Measurements from ENCODE around the gene PPP1CA. TPM values are rescaled to one million over a fixed set of nuclear protein-coding genes. Genes with fewer than 3 reads are reported as not detected.
A peak's percentile ranks its signal among the peaks of the same experiment; 100 is the strongest.

PPP1CA gene
- total and polyA plus RNA-seq, 2 donors (not counting 1 experiment from before 2014, with no cell fraction given), result 218 to 251 TPM

DNA sequence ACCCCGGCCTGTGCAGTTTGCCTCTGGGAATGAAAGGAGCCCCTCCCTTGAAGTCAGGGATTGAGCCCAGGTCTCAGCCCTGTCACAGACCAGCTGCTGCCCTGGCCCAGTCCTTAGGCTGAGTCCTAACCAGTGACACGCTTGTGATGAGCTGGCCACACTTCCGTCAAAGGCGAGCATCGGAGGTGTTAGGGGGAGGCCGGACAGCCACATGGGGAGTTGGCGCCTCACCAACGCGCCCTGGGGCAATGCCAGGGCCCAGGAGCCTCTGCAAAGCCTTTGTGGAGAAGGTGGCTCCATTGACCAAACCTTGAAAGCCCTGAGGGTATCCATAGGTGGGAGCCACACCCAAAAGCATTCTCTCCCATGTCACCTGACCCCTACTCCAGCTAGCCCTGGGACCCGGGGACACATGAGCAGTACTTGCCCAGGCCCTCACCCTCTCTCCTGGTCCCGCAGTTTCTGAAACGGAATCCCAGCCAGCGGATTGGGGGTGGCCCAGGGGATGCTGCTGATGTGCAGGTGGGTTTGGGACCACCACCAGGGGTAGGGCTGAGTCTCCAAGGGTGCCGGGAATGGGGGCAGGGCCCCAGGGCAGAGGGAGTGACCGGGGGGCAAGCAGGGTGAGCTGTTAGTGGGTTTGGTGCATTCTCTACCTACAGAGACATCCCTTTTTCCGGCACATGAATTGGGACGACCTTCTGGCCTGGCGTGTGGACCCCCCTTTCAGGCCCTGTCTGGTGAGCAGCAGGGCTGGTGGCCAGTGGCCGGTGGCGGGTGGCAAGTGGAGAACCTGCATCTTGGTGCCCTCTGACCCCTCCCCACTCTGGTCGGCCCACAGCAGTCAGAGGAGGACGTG lies 32.1 kb upstream of the PPP1CA start:
- Histone ChIP-seq H3K27ac (ENCODE audit: low read length in 2 of 2) (peak overlapping the region; percentile 12 to 88), H3K36me3 (replicated peaks in 1 of 2; ENCODE audit: control extremely low read depth in 1 of 2, control insufficient read depth in 1 of 2, extremely low read depth in 1 of 2, insufficient read depth in 2 of 2, low read length in 1 of 2) (peaks cover 0 to 56% of the 10 kb centered on the region in 2 experiments), H3K4me1 (ENCODE audit: control insufficient read depth in 2 of 2, insufficient read depth in 2 of 2, low read length in 2 of 2) (peaks cover 46 to 79% of the 10 kb centered on the region in 2 donors), H3K9me3 (ENCODE audit: control extremely low read depth in 1 of 3, control insufficient read depth in 2 of 3, insufficient read depth in 1 of 3, low read length in 2 of 3) (peaks cover 0 to 3% (median 0%) of the 10 kb centered on the region in 3 donors), H3K27me3 (replicated peaks in 1 of 4; ENCODE audit: control extremely low read depth in 1 of 4, control insufficient read depth in 3 of 4, insufficient read depth in 4 of 4, low read length in 3 of 4) (no peaks in the 10 kb centered on the region), H2AFZ (ENCODE audit: insufficient read depth, low read depth, low read length, poor library complexity, severe bottlenecking) (no peak overlapping the region), H3K4me2 (replicated peaks; ENCODE audit: low read depth, low read length, poor library complexity, severe bottlenecking) (peak overlapping the region; percentile 99), H4K20me1 (ENCODE audit: control insufficient read depth, insufficient read depth, low read length, poor library complexity, severe bottlenecking) (peaks cover 93% of the 10 kb centered on the region), H3K79me2 (ENCODE audit: control insufficient read depth, insufficient read depth, low read length) (peaks cover 88% of the 10 kb centered on the region), H3K9ac (ENCODE audit: low read length) (peak overlapping the region; percentile 82), H3K4me3 (ENCODE audit: control extremely low read depth in 1 of 5, extremely low read depth in 1 of 5, insufficient read depth in 1 of 5, low read depth in 2 of 5, low read length in 4 of 5) (no peak overlapping the region)
- Mint-ChIP-seq H3K9me3 (ENCODE audit: insufficient read depth) (no peaks in the 10 kb centered on the region), H3K4me3 (peak overlapping the region; percentile 65), H3K27ac (peak overlapping the region; percentile 83), H3K4me1 (peaks cover 74% of the 10 kb centered on the region), H3K27me3 (no peaks in the 10 kb centered on the region)
- CTCF ChIA-PET, result interaction anchor here (1.3 to 2.0 kb wide), 2 partner anchors 15 to 36 kb away, joined by 3 to 6 read pairs; no protein-coding TSS in a partner anchor
- TF ChIP-seq, protein P1, sequence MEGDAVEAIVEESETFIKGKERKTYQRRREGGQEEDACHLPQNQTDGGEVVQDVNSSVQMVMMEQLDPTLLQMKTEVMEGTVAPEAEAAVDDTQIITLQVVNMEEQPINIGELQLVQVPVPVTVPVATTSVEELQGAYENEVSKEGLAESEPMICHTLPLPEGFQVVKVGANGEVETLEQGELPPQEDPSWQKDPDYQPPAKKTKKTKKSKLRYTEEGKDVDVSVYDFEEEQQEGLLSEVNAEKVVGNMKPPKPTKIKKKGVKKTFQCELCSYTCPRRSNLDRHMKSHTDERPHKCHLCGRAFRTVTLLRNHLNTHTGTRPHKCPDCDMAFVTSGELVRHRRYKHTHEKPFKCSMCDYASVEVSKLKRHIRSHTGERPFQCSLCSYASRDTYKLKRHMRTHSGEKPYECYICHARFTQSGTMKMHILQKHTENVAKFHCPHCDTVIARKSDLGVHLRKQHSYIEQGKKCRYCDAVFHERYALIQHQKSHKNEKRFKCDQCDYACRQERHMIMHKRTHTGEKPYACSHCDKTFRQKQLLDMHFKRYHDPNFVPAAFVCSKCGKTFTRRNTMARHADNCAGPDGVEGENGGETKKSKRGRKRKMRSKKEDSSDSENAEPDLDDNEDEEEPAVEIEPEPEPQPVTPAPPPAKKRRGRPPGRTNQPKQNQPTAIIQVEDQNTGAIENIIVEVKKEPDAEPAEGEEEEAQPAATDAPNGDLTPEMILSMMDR (IDR thresholded peaks at IDR 0.05), result no peak
- TF ChIP-seq EZH2 (IDR thresholded peaks at IDR 0.05; ENCODE audit: borderline replicate concordance, insufficient read depth, low read depth, low read length, poor library complexity, severe bottlenecking), result no peak
- WGBS (ENCODE audit: insufficient coverage), result 72% methylated on average over 13 of the region's 22 CpGs
- DNase-seq (no peak), ATAC-seq (ENCODE audit: low read depth) (no peak)
- POLR2A ChIA-PET, result interaction anchor here (0.6 to 9.5 kb wide), 11 partner anchors 15 to 80 kb away, joined by 3 to 215 read pairs (median 8); partner anchors contain the start of genes AIP, PITPNM1, POLD4 and PPP1CA
- intact Hi-C loops (cut with micrococcal nuclease), result no loop called here

Data from B cell (primary cell).